ENCODE data around the gene HOOK1.
"Not testable (repeated sequence)": the region's sequence is repeated elsewhere in the genome, so short reads cannot be mapped to it uniquely, and the experiment has no call there.

The HOOK1 gene

DNA sequence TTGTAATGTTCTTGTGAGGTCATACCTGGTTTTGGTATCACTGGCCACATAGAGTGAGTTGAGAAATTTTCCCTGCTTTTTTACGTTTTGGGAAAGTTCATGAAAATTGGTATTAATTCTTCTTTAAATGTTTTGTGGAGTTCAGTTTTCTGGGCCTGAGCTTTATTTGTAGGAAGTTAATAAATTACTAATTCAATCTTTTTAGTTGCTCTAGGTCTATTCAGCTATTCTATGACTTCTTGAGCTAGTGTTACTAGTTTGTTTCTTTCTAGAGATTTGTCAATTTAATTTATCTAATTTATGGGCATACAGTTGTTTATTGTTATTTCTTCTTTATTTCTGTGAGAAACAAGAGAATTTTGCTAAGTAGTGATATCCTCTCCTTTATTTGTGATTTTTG, 37.4 kb downstream of the HOOK1 start:
- H4K20me1 ChIP-seq, result no peaks in the 10 kb centered on the region
- no peaks in the 10 kb centered on the region for H3K4me1 ChIP-seq
- H3K9ac ChIP-seq, result no peak overlapping the region
- no peaks in the 10 kb centered on the region for H3K36me3 ChIP-seq
- no peak overlapping the region for H3K27ac ChIP-seq
- H3K4me2 ChIP-seq, result no peak overlapping the region
- H3K27me3 ChIP-seq, result no peaks in the 10 kb centered on the region
- TF ChIP-seq Cebpa-rat (IDR thresholded peaks at IDR 0.05), result no peak
- H3K4me3 ChIP-seq, result no peak overlapping the region
- H3K9me3 ChIP-seq, result peaks cover 6% of the 10 kb centered on the region; the same call in 1 of the 2 replicates

DNA sequence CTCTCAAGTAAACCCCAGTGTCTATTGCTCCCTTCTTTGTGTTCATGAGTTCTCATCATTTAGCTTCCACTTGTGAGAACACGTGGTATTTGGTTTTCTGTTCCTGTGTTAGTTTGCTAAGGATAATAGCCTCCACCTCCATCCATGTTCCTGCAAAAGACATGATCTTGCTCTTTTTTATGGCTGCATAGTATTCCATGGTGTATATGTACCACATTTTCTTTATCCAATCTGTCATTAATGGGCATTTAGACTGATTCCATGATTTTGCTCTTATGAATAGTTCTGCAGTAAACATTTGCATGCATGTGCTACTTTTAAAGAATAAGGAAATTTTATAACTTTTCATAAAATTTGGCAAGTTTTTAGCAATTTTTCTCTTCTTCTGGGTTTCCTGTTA, 40.5 kb downstream of the HOOK1 start:
- H3K4me1 ChIP-seq, H3K9me3 ChIP-seq, H3K9ac ChIP-seq, H3K27ac ChIP-seq, H4K20me1 ChIP-seq, H3K36me3 ChIP-seq, H3K4me2 ChIP-seq, H3K27me3 ChIP-seq, H3K4me3 ChIP-seq: not testable (repeated sequence)

DNA sequence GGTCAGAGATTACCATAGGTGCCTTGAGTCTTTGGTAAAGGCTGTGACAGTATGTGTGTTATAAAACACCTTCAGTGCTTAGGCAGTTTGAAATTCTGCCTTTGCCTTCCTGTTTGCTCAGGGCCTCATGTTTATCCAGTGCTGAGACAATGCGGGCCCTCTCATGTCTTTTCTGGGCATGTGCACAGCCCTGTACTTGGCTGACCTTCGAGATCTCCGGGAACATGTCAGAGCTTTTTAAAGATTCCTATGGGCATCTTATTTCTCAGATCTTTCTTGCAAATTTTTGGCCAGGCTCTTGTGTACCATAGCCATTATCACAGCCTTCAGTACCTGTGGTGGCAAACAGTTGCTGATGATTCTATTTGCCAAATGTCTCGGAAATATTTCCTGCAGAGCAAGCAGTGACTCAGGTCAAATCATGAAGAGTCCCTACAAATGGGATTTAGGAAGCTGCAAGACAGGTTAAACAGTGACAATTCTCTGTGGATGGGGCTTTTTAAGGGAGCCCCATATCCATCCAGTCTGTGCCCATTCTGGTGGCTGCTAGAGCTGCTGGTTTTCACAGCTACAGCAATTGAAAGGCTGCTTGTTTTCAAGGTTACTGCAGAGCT, 42.1 kb downstream of the HOOK1 start:
- H3K36me3 ChIP-seq, result no peaks in the 10 kb centered on the region

DNA sequence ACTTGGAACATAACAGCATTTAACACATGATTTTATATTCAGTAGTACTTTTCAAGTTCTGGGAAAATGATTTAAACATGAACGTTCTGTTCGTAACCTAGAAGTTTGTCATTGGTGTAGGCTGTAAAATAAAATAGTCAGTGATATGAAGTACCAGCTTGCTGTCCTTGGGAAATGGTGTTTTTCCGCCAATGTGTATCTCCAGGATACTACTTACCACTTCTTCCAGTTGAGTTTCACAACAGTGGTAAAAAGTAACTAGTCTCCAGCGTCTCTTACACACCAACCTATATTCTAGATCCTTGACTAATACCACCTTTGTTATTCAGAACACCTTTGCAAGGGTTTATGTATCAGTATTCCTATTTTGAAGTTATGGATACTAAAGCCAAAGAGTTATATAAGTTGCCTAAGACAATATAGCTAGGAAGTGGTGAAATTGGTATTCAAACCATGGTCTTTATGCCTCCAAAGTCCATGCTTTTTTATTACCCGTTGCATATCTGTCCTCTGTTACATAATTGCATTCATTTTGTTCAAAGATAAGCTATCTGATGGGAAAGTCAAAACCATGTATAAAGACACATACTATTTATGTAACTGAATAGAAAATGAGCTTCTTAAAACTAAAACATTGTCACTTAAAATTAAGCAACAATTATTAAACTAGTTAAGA, 43.1 kb downstream of the HOOK1 start:
- H3K36me3 ChIP-seq, result no peaks in the 10 kb centered on the region
- H3K9me3 ChIP-seq, result peaks cover 6% of the 10 kb centered on the region; the same call in 1 of the 2 replicates
- H4K20me1 ChIP-seq, result no peaks in the 10 kb centered on the region
- H3K27ac ChIP-seq, result no peak overlapping the region
- H3K4me1 ChIP-seq, result no peaks in the 10 kb centered on the region
- H3K4me2 ChIP-seq, result no peak overlapping the region
- no peak overlapping the region for H3K9ac ChIP-seq
- no peak overlapping the region for H3K4me3 ChIP-seq
- H3K27me3 ChIP-seq, result no peaks in the 10 kb centered on the region
- TF ChIP-seq Cebpa-rat (IDR thresholded peaks at IDR 0.05), result no peak

More for the DNA sequence above, 42.1 kb downstream of the HOOK1 start:
- no peaks in the 10 kb centered on the region for H4K20me1 ChIP-seq
- no peaks in the 10 kb centered on the region for H3K4me1 ChIP-seq
- no peaks in the 10 kb centered on the region for H3K27me3 ChIP-seq
- peaks cover 6% of the 10 kb centered on the region; the same call in 1 of the 2 replicates for H3K9me3 ChIP-seq
- H3K27ac ChIP-seq, result no peak overlapping the region
- no peak overlapping the region for H3K4me3 ChIP-seq
- no peak for TF ChIP-seq Cebpa-rat (IDR thresholded peaks at IDR 0.05)
- no peak overlapping the region for H3K9ac ChIP-seq
- H3K4me2 ChIP-seq, result no peak overlapping the region

DNA sequence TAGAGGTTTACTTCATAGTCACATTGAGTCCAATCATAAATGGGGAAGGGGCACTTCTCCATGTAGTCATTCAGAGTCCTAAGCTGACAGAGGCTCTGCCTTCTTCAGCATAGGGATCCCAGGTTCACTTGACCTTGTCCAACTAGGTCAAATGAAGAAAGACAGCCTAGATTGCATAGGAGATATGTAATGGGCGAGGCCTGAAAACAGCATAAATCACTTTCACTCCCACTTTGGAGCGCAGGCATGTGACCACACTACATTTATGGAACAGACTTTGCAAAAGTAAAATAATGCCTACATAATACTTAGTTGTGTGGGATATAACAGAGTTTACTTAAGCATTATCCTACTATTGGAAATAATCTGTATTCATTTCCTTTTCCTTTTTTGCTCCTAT, 51.7 kb downstream of the HOOK1 start:
- Histone ChIP-seq H4K20me1 (no peaks in the 10 kb centered on the region), H3K4me3 (no peak overlapping the region), H3K9me3 (no peaks in the 10 kb centered on the region), H3K4me2 (no peak overlapping the region), H3K4me1 (no peaks in the 10 kb centered on the region), H3K36me3 (no peaks in the 10 kb centered on the region), H3K9ac (no peak overlapping the region), H3K27ac (no peak overlapping the region), H3K27me3 (no peaks in the 10 kb centered on the region)
- no peak for TF ChIP-seq Cebpa-rat (IDR thresholded peaks at IDR 0.05)

DNA sequence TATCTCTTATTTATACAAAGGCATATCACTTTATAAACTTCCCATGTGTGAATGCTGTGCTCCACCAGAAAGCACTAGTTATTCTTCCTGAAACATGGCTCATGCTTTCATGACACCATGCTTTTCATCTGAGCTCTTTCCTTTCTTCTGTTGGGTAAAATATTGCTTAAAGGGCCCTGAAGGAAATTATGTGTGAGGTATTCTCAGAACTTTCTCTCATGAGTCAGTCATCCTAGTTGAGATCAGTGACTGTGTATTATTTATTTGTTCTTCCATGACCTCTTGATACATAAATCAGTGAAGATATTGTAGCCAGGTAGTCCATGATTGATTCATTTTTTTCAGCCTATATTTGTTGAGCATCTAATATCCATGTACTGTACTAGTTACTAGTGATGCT, 57.0 kb downstream of the HOOK1 start:
- Histone ChIP-seq H4K20me1 (no peaks in the 10 kb centered on the region), H3K27ac (no peak overlapping the region), H3K9ac (no peak overlapping the region), H3K4me2 (no peak overlapping the region), H3K36me3 (no peaks in the 10 kb centered on the region), H3K27me3 (no peaks in the 10 kb centered on the region), H3K4me1 (no peaks in the 10 kb centered on the region), H3K4me3 (no peak overlapping the region), H3K9me3 (peaks cover 4% of the 10 kb centered on the region)
- TF ChIP-seq Cebpa-rat (IDR thresholded peaks at IDR 0.05), result no peak

DNA sequence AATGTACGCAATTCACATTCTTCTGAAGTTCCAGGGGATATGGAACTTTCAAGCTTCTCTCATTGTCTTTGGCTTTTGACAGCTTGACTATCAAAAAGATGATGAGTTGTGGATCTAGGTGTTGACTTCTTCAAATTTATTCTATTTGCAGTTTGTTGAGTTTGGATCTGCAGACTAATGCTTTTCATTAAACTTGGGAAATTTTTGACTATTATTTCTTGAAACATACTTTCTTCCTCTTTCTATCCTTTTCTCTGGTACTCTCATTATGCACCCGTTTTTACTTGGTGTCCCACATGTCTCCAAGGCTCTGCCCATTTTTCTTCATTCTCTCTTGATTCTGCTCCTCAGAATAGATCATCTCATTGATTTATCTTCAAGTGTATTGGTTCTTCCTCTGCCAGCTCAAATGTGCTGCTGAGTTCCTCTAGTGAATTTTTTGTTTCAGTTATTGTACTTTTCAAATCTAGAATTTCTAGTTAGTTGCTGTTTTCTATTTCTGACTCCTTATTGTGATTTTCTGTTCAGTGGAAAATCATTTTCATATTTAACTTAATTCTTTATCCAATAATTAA, 62.4 kb downstream of the HOOK1 start:
- H3K9ac ChIP-seq, result no peak overlapping the region
- H3K36me3 ChIP-seq, result no peaks in the 10 kb centered on the region
- H3K27ac ChIP-seq, result no peak overlapping the region
- no peak for TF ChIP-seq Cebpa-rat (IDR thresholded peaks at IDR 0.05)
- H3K4me2 ChIP-seq, result no peak overlapping the region
- H3K4me3 ChIP-seq, result no peak overlapping the region
- H3K9me3 ChIP-seq, result peaks cover 22% of the 10 kb centered on the region
- H3K27me3 ChIP-seq, result no peaks in the 10 kb centered on the region
- no peaks in the 10 kb centered on the region for H3K4me1 ChIP-seq
- no peaks in the 10 kb centered on the region for H4K20me1 ChIP-seq

DNA sequence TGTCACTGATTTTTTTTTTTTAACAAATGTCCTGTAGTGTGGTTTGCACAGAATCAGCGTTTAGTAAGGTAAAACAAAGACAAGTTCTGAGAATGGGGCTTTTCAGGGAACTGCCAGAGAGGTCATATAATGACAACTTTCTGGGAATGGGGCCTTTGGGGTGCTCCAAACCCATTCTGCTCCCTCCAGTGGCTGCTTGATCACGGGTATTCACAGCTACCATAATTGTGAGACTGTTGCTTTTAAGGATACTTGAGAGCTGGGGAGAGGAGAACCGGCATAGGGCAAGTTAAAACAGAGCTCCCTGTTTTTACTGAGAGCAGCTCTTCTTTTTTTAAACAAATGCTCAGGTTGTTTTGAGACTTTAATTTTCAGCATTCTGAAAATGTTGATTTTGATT, 63.6 kb downstream of the HOOK1 start:
- Histone ChIP-seq H3K9me3 (peaks cover 22% of the 10 kb centered on the region), H3K4me3 (no peak overlapping the region), H3K36me3 (no peaks in the 10 kb centered on the region), H3K4me1 (no peaks in the 10 kb centered on the region), H3K9ac (no peak overlapping the region), H3K27me3 (no peaks in the 10 kb centered on the region), H3K4me2 (no peak overlapping the region), H4K20me1 (no peaks in the 10 kb centered on the region), H3K27ac (no peak overlapping the region)
- no peak for TF ChIP-seq Cebpa-rat (IDR thresholded peaks at IDR 0.05)

DNA sequence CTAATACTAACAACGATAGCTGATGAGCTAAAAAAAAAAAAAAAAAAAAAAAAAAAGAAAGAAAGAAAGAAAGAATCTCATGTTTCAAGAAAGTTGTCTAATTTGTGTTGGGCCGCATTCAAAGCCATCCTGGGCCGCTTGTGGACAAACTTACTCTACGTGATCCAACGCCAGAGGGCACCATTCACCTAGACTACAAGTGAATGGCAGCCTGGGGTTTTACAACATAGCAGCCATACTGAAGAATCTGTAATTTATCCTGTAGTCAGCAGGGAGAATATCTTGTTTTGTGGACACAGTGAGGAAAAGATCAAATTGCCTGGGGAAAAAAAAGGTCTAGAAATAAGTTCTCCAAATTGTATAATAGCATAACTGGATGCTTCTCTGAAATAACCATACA, 64.8 kb downstream of the HOOK1 start:
- Histone ChIP-seq H3K9ac (no peak overlapping the region), H4K20me1 (no peaks in the 10 kb centered on the region), H3K4me1 (no peaks in the 10 kb centered on the region), H3K4me2 (no peak overlapping the region), H3K9me3 (peaks cover 22% of the 10 kb centered on the region), H3K36me3 (no peaks in the 10 kb centered on the region), H3K4me3 (no peak overlapping the region), H3K27me3 (no peaks in the 10 kb centered on the region), H3K27ac (no peak overlapping the region)
- no peak for TF ChIP-seq Cebpa-rat (IDR thresholded peaks at IDR 0.05)

DNA sequence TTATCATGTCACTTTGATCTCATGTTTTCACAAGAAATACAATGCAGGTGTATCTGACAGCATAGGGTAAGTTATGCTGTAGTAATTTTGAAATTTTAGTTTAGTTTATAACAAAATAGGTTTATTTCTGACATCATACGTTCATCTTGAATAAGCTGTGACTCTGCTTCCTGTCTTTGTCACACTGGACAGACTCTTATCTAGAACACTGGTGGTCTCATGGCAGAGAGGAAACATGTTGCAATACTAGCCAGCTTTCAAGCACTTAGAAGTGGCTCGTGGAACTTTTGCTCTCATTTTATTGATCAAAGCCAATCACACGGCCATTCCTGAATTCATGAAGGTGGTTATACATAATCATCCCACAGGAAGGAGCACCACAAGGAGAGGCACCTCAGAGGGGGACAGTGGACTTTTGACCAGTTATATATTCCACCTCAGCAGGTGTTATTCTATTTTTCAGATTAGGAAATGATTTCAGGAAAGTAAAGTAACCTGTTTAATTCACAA, 65.3 kb downstream of the HOOK1 start:
- Histone ChIP-seq H3K4me1 (no peaks in the 10 kb centered on the region), H3K4me2 (no peak overlapping the region), H3K9me3 (peaks cover 22% of the 10 kb centered on the region), H3K27me3 (no peaks in the 10 kb centered on the region), H4K20me1 (no peaks in the 10 kb centered on the region), H3K4me3 (no peak overlapping the region), H3K9ac (no peak overlapping the region), H3K36me3 (no peaks in the 10 kb centered on the region), H3K27ac (no peak overlapping the region)
- no peak for TF ChIP-seq Cebpa-rat (IDR thresholded peaks at IDR 0.05)
